ENCODE results near the gene GAGE10.
"Not testable (repeated sequence)": the region's sequence is repeated elsewhere in the genome, so short reads cannot be mapped to it uniquely, and the experiment has no call there.

DNA sequence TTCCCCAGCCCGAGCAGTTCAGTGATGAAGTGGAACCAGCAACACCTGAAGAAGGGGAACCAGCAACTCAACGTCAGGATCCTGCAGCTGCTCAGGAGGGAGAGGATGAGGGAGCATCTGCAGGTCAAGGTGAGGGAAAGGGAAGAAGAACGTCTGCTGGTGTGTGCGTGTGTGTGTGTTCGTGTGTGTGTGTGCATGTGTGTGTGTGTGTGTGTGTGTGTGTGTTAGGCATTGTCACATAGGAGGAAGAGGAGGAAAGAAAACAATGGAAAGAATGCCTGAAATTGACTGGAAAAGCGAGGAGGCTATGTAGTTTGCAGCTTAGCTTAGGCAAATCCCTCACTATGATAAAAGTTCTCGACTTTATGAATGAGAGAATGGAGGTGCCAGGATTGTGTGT, 20.3 kb downstream of the GAGE10 start:
- TF ChIP-seq POLR2A (IDR thresholded peaks at IDR 0.05; ENCODE audit: low read depth); POLR2AphosphoS5 (IDR thresholded peaks at IDR 0.05): not testable (repeated sequence)
- TF ChIP-seq, protein P1, sequence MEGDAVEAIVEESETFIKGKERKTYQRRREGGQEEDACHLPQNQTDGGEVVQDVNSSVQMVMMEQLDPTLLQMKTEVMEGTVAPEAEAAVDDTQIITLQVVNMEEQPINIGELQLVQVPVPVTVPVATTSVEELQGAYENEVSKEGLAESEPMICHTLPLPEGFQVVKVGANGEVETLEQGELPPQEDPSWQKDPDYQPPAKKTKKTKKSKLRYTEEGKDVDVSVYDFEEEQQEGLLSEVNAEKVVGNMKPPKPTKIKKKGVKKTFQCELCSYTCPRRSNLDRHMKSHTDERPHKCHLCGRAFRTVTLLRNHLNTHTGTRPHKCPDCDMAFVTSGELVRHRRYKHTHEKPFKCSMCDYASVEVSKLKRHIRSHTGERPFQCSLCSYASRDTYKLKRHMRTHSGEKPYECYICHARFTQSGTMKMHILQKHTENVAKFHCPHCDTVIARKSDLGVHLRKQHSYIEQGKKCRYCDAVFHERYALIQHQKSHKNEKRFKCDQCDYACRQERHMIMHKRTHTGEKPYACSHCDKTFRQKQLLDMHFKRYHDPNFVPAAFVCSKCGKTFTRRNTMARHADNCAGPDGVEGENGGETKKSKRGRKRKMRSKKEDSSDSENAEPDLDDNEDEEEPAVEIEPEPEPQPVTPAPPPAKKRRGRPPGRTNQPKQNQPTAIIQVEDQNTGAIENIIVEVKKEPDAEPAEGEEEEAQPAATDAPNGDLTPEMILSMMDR (IDR thresholded peaks at IDR 0.05): not testable (repeated sequence)
